ENCODE measurements around the gene ATAD5.
"Not testable (repeated sequence)": the region's sequence is repeated elsewhere in the genome, so short reads cannot be mapped to it uniquely, and the experiment has no call there.

ATAD5 gene

GRCh38 chr17:30915833-30916611 is 84.3 kb downstream of the ATAD5 start:
- DNase-seq (ENCODE audit: low read depth in 2 of 2), result no peak

- DNase-seq (ENCODE audit: low read depth in 2 of 2), result no peak
These were observed 85.3 kb downstream of the ATAD5 start for GRCh38 chr17:30917050-30917449.

DNA sequence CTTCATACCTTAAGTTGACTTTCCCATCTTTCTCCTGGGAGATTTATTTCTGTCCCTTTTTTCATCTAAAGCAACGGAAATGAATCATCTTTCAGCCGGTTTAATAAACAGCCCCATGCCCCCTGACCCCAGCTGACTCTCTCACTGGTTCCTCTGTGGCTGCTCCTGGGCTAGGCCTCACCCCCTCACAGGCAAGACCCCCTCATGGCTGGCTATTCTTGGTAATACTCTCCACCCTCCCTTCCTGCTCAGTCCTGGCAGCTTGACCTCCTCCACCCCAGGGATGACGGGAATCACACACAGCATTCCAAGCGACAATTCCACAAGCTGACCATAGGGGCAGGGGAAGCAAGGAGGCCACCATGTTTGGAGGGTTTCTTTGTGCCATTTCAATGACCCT is 88.5 kb downstream of the ATAD5 start:
- DNase-seq (ENCODE audit: low read depth in 2 of 2), result no peak

DNA sequence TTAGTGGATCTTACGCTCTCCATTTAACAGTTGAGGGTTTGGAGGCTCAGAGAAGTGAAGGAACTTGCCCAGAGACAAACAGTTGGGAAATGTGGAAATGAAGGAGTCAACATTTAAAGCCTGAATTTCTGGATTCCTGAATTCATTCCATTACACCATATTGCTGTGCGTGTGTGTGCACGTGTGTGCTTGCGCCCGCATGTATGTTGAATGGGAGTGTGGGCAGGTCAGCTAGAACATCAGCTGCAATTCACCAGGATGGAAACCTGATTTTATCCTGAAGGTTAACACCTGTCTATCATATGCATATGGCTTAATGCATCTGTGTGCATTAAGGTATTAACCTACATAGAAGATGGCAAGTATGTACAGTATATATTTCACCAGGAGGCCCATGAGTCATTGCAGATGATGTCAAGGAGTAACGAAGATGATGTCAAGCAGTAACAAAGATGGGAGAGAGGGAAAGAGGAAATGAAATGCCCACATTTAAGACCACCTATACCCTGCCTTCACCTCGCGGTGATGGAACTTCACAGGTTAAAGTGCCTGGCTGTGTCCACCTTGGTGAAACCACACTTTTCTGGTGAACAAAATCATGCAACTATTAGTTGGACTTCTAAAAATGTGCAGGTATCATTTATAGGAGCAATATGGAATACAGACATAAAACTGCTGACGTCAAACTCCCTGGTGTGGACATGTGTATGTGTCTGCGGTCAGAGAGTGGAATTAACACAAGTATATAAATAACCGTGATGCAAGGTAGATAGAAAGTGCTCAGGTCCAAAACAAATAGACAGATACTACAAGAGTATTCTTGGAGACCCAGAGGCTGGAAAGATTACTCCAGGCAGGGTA is 89.1 kb downstream of the ATAD5 start:
- DNase-seq (ENCODE audit: low read depth in 2 of 2), result no peak

GRCh38 chr17:30921544-30922196 is 89.9 kb downstream of the ATAD5 start, which contains the start of gene ADAP2:
Gene ADAP2, plus strand, starts transcription at chr17:30921945. Its CDS starts 70 bp downstream, at chr17:30922015.
- DNase-seq (ENCODE audit: low read depth in 2 of 2), result no peak

GRCh38 chr17:30922235-30923030 is 90.7 kb downstream of the ATAD5 start:
- no peak for DNase-seq (ENCODE audit: low read depth in 2 of 2)

- DNase-seq (ENCODE audit: low read depth in 2 of 2), result no peak
These were observed 92.6 kb downstream of the ATAD5 start for GRCh38 chr17:30924341-30924740.

DNA sequence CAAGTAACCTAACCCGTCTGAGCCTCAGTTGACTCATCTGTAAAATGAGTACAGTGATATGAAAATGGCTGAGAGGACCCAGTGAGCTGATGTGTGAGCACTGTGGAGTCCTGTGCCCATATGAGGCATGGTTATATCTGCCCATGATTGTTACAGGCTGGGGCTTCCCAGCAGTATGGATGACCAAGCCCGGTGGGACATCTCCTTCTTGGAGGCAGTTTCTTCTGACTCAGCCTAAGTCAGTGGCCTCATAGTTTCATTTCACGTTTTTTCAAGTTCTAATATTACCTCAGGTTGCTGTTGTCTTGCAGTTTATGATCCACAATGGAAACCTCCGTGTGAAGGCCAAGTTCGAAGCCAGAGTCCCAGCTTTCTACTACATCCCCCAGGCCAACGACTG is 94.8 kb downstream of the ATAD5 start:
- no peak for DNase-seq (ENCODE audit: low read depth in 2 of 2)

GRCh38 chr17:30927756-30928155 is 96.0 kb downstream of the ATAD5 start:
- DNase-seq (ENCODE audit: low read depth in 2 of 2), result no peak

DNA sequence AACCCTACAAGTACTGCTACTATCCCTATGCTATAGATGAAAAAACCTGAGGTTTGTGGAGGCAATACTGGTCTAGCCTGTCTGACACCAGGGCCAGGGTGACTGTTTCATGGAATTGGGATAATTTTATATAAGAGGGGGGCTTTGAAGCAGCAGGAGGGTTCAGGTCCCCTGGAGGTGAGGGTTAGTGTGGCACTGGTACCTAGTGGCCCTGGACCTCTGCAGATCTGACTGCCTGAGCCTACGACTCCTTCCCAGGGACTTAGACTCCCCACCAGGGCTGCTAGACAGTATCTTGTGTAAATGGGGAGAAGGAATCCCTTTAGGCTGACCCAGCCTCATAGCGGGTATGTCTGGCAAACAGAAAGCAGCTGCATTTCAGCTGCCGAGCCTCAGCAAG is 96.8 kb downstream of the ATAD5 start:
- DNase-seq (ENCODE audit: low read depth in 2 of 2), result no peak

- DNase-seq (ENCODE audit: low read depth in 2 of 2), result no peak
These were observed 97.4 kb downstream of the ATAD5 start for GRCh38 chr17:30929081-30929633.

DNA sequence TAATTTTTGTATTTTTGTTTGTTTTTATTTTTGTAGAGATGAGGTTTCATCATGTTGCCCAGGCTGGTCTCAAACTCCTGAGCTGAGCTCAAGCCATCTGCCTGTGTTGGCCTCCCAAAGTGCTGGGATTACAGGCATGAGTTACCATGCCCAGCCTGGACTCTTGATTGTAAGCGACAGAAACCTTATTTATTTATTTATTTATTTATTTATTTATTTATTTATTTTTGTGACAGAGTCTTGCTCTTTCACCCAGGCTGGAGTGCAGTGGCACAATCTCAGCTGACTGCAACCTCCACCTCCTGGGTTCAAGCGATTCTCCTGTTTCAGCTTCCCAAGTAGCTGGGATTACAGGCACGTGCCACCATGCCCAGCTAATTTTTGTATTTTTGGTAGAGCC is 98.1 kb downstream of the ATAD5 start:
- DNase-seq (ENCODE audit: low read depth in 2 of 2), result not testable (repeated sequence)

- no peak for DNase-seq (ENCODE audit: low read depth in 2 of 2)
These were observed 98.7 kb downstream of the ATAD5 start for GRCh38 chr17:30930495-30930894.

- DNase-seq (ENCODE audit: low read depth in 2 of 2), result not testable (repeated sequence)
These were observed 99.8 kb downstream of the ATAD5 start for GRCh38 chr17:30931582-30931981.

DNA sequence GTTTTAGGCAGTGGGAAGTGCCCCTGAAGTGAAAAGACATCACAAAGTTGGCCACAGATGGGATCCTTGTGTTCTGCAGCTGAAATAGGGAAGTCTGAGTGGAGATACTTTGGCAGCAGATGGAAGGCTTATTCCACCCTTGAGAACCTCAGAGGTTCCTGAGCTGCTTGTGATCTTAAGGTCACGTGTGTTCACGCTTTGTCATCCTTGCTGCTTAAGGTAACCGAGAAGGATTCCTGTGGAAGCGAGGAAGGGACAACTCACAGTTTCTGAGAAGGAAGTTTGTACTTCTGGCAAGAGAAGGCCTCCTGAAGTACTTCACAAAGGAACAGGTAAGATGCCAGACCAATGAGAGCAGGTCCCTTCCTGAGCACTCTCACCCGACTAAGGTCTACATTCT is 102.2 kb downstream of the ATAD5 start:
- DNase-seq (ENCODE audit: low read depth in 2 of 2), result no peak

DNA sequence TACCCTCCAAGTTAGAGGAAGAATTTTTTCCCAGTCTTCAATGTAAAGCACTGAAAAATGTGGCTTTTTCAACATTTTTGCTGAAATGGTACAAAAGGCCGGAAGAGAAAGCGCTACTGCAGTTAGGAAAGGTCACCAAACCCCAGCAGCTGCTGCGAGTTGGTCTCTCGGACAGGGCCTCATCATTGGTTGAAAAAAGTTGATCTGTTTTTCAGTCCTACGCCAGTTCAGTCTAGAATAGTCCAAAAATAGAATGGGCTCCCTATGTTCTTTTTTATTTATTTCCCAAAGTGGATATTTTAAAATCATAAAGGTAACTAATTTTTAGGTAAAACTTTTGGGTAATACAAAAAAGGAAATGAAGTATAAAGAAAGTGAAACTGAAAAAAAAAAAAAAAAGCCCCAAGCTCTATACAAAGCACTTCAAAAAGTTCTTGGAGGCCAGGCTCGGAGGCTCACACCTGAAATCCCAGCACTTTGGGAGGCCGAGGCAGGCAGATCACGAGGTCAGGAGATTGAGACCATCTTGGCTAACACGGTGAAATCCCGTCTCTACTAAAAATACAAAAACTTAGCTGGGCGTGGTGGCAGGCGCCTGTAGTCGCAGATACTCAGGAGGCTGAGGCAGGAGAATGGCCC is 107.4 kb downstream of the ATAD5 start:
- no peak for DNase-seq (ENCODE audit: low read depth in 2 of 2)

DNA sequence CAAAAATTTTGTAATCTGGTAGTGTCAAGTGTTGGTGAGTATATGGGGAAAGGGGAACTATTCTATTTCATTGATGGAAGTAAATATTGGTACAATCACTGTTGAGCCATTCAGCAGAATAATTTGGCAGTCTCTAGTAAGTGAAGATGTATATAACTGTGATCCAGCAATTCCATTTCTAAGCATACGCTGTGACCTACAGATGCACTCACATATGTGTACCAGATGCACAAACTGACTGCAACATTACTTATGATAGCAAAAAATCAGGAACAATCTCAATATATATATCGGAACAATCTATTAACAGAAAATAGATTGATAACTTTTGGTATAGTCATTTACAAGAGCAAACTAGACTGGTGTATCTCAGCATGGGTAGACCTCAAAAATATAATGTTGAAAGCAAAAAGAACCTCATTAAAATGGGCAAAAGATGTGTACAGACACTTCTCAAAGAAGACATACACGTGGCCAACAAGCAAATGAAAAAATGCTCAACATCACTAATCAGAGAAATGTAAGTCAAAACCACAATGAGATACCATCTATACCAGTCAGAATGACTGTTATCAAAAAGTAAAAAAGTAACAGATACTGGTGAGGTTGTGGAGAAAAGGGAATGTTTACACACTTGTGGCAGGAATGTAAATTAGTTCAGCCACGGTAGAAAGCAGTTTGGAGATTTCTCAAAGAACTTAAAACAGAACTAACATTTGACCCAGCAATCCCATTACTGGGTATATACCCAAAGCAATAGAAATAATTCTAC is 110.7 kb downstream of the ATAD5 start:
- DNase-seq (ENCODE audit: low read depth in 2 of 2), result no peak
